Measurements from ENCODE around the gene TREX2.

GRCh38 chrX:153444333-153445011 is 1.4 kb downstream of the TREX2 start:
- no peak for TF ChIP-seq POLR2A (IDR thresholded peaks at IDR 0.05)
- TF ChIP-seq CTCF (IDR thresholded peaks at IDR 0.05), result no peak
- no peak for TF ChIP-seq POLR2AphosphoS5 (IDR thresholded peaks at IDR 0.05)

All from gastroesophageal sphincter (tissue), 3 donors.